Measurements from ENCODE around the gene SKIDA1.

DNA sequence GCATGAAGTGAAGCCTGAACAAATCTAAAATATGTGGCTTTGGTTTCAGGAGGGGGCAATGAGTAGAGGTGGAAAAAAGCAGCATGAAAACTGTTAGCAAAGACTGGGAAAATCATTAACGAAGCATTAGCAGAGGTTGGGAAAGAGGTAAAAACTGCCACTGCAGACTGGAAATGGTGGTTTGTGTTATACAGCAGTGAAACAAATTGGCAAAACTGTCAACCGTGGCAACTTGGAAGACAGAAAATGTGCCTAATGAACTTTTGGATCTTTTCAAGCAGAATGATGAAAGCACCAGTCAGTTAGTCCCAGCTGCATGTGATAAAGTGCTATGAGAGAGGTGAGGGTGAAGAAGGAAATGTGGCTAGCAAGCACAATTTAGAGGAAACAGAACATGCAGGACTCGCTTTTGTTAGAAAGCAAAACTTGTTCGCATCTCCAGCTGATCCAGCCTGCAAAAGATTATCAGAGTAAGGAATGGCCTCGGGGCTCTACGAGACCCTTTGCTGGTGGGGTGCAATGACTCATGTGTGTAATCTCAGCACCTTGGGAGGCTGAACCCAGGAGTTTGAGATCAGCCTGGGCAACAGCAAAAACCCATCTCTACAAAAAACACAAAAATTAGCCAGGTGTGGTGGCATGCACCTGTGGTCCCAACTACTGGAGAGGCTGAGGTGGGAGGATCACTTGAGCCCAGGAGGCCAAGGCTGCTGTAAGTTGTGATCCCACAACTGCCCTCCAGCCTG, 45.7 kb downstream of the SKIDA1 start:
- TF ChIP-seq, protein P1, sequence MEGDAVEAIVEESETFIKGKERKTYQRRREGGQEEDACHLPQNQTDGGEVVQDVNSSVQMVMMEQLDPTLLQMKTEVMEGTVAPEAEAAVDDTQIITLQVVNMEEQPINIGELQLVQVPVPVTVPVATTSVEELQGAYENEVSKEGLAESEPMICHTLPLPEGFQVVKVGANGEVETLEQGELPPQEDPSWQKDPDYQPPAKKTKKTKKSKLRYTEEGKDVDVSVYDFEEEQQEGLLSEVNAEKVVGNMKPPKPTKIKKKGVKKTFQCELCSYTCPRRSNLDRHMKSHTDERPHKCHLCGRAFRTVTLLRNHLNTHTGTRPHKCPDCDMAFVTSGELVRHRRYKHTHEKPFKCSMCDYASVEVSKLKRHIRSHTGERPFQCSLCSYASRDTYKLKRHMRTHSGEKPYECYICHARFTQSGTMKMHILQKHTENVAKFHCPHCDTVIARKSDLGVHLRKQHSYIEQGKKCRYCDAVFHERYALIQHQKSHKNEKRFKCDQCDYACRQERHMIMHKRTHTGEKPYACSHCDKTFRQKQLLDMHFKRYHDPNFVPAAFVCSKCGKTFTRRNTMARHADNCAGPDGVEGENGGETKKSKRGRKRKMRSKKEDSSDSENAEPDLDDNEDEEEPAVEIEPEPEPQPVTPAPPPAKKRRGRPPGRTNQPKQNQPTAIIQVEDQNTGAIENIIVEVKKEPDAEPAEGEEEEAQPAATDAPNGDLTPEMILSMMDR (conservative IDR thresholded peaks at IDR 0.05; ENCODE audit: low read depth in 2 of 2), result no peak
- no peak for TF ChIP-seq EZH2 (IDR thresholded peaks at IDR 0.05; ENCODE audit: low read depth, unreplicated experiment)
- no peak for TF ChIP-seq CREB1 (CRISPR knock-in tag; IDR thresholded peaks at IDR 0.05; ENCODE audit: low read depth)
- no peak for TF ChIP-seq POLR2AphosphoS5 (IDR thresholded peaks at IDR 0.05; ENCODE audit: low read depth)
- no peak for TF ChIP-seq EZH2phosphoT487 (IDR thresholded peaks at IDR 0.05; ENCODE audit: unreplicated experiment)
